A549 (cell line): ENCODE results near the gene TSPEAR. TPM values are rescaled to one million over a fixed set of nuclear protein-coding genes. Genes with fewer than 3 reads are reported as not detected.

Experiments used
- ATAC-seq, 2 experiments: fragments of 200-7000 bp in 1 of 2; fragments of >200 bp in 1 of 2; cut with Nextera tagmentation in 1 of 2; cut with Tn5 transposase in 1 of 2; 3 replicates each; pipeline versions ENCODE4 v1.8.0 to v1.9.1; 2018 to 2020; ENCODE audit warnings: mild to moderate bottlenecking in 1 of 2, moderate library complexity in 1 of 2
- CTCF ChIA-PET: fragments of 300-600 bp; sonication (Branson Sonifier 250); formaldehyde crosslinking; extraction: SDS; loops from one replicate; lab custom pipeline; 2021; ENCODE audit warnings: antibody characterized with exemption, inconsistent platforms; lab: Yijun Ruan, JAX
- POLR2A ChIA-PET: fragments of 350-600 bp; formaldehyde crosslinking; extraction: SDS; loops from one replicate; lab custom pipeline; 2021; ENCODE audit warnings: antibody characterized with exemption, inconsistent platforms; lab: Yijun Ruan, JAX
- DNase-seq, 2 experiments: peaks; one replicate each; pipeline versions ENCODE4 v3.0.0 to v3.0.0-alpha.2; 2011 to 2016; ENCODE audit warnings: low read depth in 1 of 2, low spot score in 1 of 2
- FAIRE-seq: peaks from 2 replicates; lab custom pipeline; 2011; peaks lifted over from hg19 to GRCh38; lab: Jason Lieb, UNC
- H3K27ac ChIP-seq, 2 experiments: fragments of >200 bp; sonication (Bioruptor Twin); formaldehyde crosslinking; 3 replicates each; pipeline ENCODE4 v1.5.1; 2016 to 2017
- H3K4me1 ChIP-seq: fragments of >200 bp; sonication (Bioruptor Twin); formaldehyde crosslinking; 3 replicates; pipeline ENCODE4 v1.6.1; 2016
- H3K4me2 ChIP-seq: fragments of >200 bp; sonication (Bioruptor Twin); formaldehyde crosslinking; 3 replicates; pipeline ENCODE4 v1.6.1; 2016
- H3K4me3 ChIP-seq: fragments of >200 bp; sonication (Bioruptor Twin); formaldehyde crosslinking; 3 replicates; pipeline ENCODE4 v1.5.1; 2016
- H3K9me3 ChIP-seq: fragments of >200 bp; sonication (Bioruptor Twin); formaldehyde crosslinking; 3 replicates; pipeline ENCODE4 v1.6.1; 2016
- CBX2 ChIP-seq: fragments of 200-600 bp; sonication (generic); IDR thresholded peaks from 2 replicates; pipeline ENCODE4 v1.6.1; 2016; ENCODE audit warnings: low read depth, mild to moderate bottlenecking, borderline replicate concordance
- ESRRA ChIP-seq: fragments of 150-350 bp; IDR thresholded peaks from 2 replicates; pipeline ENCODE4 v1.6.1; 2014; ENCODE audit warnings: mild to moderate bottlenecking, low read length, borderline replicate concordance
- HDAC2 ChIP-seq: fragments of 200-600 bp; sonication (generic); IDR thresholded peaks from 2 replicates; pipeline ENCODE4 v1.6.1; 2016
- HEYL ChIP-seq: fragments of 250-450 bp; sonication (Bioruptor Pico); IDR thresholded peaks from 2 replicates; pipeline ENCODE4 v1.8.0; 2021; ENCODE audit warnings: mild to moderate bottlenecking, moderate library complexity
- HOXB5 ChIP-seq: fragments of 250-450 bp; sonication (Bioruptor Pico); IDR thresholded peaks from 2 replicates; pipeline ENCODE4 v1.5.0; 2020; ENCODE audit warnings: mild to moderate bottlenecking, moderate library complexity
- JUN ChIP-seq, 2 experiments: fragments of >200 bp; sonication (Bioruptor Twin); formaldehyde crosslinking; IDR thresholded peaks; 2 replicates in 1 of 2; 3 replicates in 1 of 2; pipeline ENCODE4 v1.6.1; 2016 to 2017
- JUNB ChIP-seq: fragments of >200 bp; sonication (Bioruptor Twin); formaldehyde crosslinking; IDR thresholded peaks from 2 replicates; pipeline ENCODE4 v1.6.1; 2016
- KDM5A ChIP-seq: fragments of 200-600 bp; sonication (generic); IDR thresholded peaks from 2 replicates; pipeline ENCODE4 v1.6.1; 2016; ENCODE audit warnings: antibody characterized with exemption, mild to moderate bottlenecking
- MAFK ChIP-seq: fragments of 450-650 bp; IDR thresholded peaks from 2 replicates; pipeline ENCODE4 v1.6.1; 2014; ENCODE audit not compliant: partially characterized antibody
- MAZ ChIP-seq: fragments of 150-350 bp; IDR thresholded peaks from 2 replicates; pipeline ENCODE4 v1.6.1; 2014; ENCODE audit warnings: antibody characterized with exemption, low read depth, low read length, borderline replicate concordance
- NFE2L2 ChIP-seq: fragments of 150-350 bp; conservative IDR thresholded peaks from 2 replicates; pipeline ENCODE4 v1.6.1; 2014; ENCODE audit warnings: low read length
- NPAS2 ChIP-seq: fragments of 250-450 bp; sonication (Bioruptor Pico); IDR thresholded peaks from 2 replicates; pipeline ENCODE4 v1.8.0; 2022; ENCODE audit warnings: mild to moderate bottlenecking, moderate library complexity, borderline replicate concordance
- PHF8 ChIP-seq: fragments of 200-600 bp; sonication (generic); IDR thresholded peaks from 2 replicates; pipeline ENCODE4 v1.6.1; 2016; ENCODE audit warnings: low read depth, mild to moderate bottlenecking, antibody characterized with exemption, moderate library complexity, borderline replicate concordance
- POLR2AphosphoS2 ChIP-seq: conservative IDR thresholded peaks from 2 replicates; pipeline ENCODE4 v1.6.1; 2012; ENCODE audit warnings: low read length, improper control_type of control experiment, inconsistent platforms
- RAD21 ChIP-seq, 2 experiments: fragments of >200 bp in 1 of 2; sonication (Bioruptor Twin) in 1 of 2; formaldehyde crosslinking in 1 of 2; IDR thresholded peaks in 1 of 2; conservative IDR thresholded peaks in 1 of 2; 2 replicates in 1 of 2; 3 replicates in 1 of 2; pipeline ENCODE4 v1.6.1; 2012 to 2018; ENCODE audit warnings: inconsistent platforms in 1 of 2
- RFX5 ChIP-seq: fragments of 450-650 bp; IDR thresholded peaks from 2 replicates; pipeline ENCODE4 v1.7.1; 2014; ENCODE audit warnings: antibody characterized with exemption, mild to moderate bottlenecking, moderate library complexity
- SMC3 ChIP-seq: fragments of >200 bp; sonication (Bioruptor Twin); formaldehyde crosslinking; IDR thresholded peaks from 3 replicates; pipeline ENCODE4 v1.6.1; 2018; ENCODE audit warnings: inconsistent platforms
- TP53 ChIP-seq: fragments of 250-450 bp; sonication (Bioruptor Pico); IDR thresholded peaks from 2 replicates; pipeline ENCODE4 v1.5.0; 2021; ENCODE audit warnings: mild to moderate bottlenecking, moderate library complexity
- ZFP36 ChIP-seq: fragments of 450-650 bp; IDR thresholded peaks from 2 replicates; pipeline ENCODE4 v1.6.1; 2014; ENCODE audit warnings: borderline replicate concordance; ENCODE audit not compliant: partially characterized antibody
- ZNF302 ChIP-seq: fragments of 250-450 bp; sonication (Bioruptor Pico); IDR thresholded peaks from 2 replicates; pipeline ENCODE4 v1.9.0; 2021; ENCODE audit warnings: inconsistent platforms, mild to moderate bottlenecking, moderate library complexity
- WGBS: methylation state at CpG from one replicate; pipeline ENCODE4 v1.1.6; 2017; ENCODE audit errors: missing lambda C conversion rate; 5-methylcytosine and 5-hydroxymethylcytosine counted together
- polyA plus RNA-seq, 4 experiments: library from polyadenylated mRNA; depleted of rRNA in 3 of 4; stranded (reverse); fragments of >200 nt; fragmentation: RNase III in 1 of 4; extraction: RNeasy Plus Mini Kit Qiagen cat#74134 plus additional on column Dnase treatment in 1 of 4; gene quantifications; 2 replicates in 3 of 4; 3 replicates in 1 of 4; pipeline ENCODE4 v1.2.3, GENCODE V29; 2011 to 2017
- TF ChIP-seq, protein P1 (sequence below): fragments of >200 bp; sonication (Bioruptor Twin); formaldehyde crosslinking; IDR thresholded peaks from 3 replicates; pipeline ENCODE4 v1.5.1; 2016
- TF ChIP-seq, protein P2 (sequence below): fragments of 450-650 bp; IDR thresholded peaks from 2 replicates; pipeline ENCODE4 v1.6.1; 2014; ENCODE audit warnings: antibody characterized with exemption
- TF ChIP-seq, protein P3 (sequence below): fragments of 150-350 bp; IDR thresholded peaks from 2 replicates; pipeline ENCODE4 v1.6.1; 2014; ENCODE audit warnings: low read depth, mild to moderate bottlenecking, low read length
- TF ChIP-seq, protein P4 (sequence below): fragments of 250-450 bp; sonication (Bioruptor Pico); IDR thresholded peaks from 2 replicates; pipeline ENCODE4 v1.5.0; 2021; ENCODE audit warnings: mild to moderate bottlenecking, moderate library complexity, borderline replicate concordance

TSPEAR gene
- polyA plus RNA-seq, 2 of the 4 experiments (the other 2 are of a cell fraction), result not detected

DNA sequence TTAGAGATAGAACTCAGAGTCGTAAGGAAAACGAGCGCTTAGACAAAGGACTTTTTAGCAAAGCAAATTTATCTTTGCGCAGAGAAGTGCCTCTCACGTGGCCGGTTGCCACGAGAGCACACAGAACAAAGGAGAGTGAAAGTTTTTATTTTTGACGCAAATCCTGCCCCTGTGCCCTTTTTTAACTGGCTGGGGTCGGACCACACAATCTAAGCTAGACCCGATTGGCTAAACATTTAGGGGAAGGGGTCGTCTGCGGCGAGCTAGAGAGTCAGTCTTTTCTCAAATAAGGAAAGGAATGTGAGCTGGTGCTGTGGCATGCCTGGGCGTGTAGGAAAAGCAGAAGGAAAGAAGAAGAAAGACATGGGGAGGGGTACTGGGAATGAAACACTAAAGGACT, 162.4 kb downstream of the TSPEAR start:
- POLR2A ChIA-PET, result no interaction called here

DNA sequence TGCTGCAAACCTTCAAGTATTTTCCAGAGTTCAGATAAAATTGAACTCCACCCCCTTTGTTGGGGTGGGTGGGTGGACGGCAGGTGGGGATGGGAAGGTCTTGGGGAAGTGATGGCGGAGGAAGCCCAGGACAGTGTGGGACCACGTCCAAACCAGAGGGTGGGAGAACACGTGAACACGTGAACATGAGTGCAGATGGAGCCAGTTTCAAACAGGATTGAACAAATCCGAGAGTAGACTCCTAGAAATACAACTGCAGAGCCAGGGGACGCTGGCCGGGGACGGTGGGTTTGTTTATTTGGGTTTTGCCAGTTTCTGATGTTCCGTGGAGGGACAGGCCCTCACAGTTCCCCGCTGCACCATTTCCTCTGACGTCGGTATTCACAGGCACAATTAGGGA, 163.0 kb downstream of the TSPEAR start:
- H3K4me2 ChIP-seq, result no peak overlapping the region
- 52% methylated on average over 12 of the region's 13 CpGs for WGBS
- no peak overlapping the region for H3K4me3 ChIP-seq
- ATAC-seq, result no peak
- no peak for FAIRE-seq
- H3K4me1 ChIP-seq, result no peaks in the 10 kb centered on the region
- CTCF ChIA-PET, result no interaction called here
- POLR2A ChIA-PET, result no interaction called here
- TF ChIP-seq KDM5A, result no peak
- TF ChIP-seq TP53 (CRISPR knock-in tag), result no peak
- TF ChIP-seq PHF8, result no peak
- TF ChIP-seq, protein P1, sequence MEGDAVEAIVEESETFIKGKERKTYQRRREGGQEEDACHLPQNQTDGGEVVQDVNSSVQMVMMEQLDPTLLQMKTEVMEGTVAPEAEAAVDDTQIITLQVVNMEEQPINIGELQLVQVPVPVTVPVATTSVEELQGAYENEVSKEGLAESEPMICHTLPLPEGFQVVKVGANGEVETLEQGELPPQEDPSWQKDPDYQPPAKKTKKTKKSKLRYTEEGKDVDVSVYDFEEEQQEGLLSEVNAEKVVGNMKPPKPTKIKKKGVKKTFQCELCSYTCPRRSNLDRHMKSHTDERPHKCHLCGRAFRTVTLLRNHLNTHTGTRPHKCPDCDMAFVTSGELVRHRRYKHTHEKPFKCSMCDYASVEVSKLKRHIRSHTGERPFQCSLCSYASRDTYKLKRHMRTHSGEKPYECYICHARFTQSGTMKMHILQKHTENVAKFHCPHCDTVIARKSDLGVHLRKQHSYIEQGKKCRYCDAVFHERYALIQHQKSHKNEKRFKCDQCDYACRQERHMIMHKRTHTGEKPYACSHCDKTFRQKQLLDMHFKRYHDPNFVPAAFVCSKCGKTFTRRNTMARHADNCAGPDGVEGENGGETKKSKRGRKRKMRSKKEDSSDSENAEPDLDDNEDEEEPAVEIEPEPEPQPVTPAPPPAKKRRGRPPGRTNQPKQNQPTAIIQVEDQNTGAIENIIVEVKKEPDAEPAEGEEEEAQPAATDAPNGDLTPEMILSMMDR, result no peak
- TF ChIP-seq HDAC2, result no peak
- peaks cover 7% of the 10 kb centered on the region; the same call in 2 of the 3 replicates for H3K9me3 ChIP-seq
- DNase-seq, result no peak
- no peak overlapping the region for H3K27ac ChIP-seq

More for the DNA sequence above, 162.4 kb downstream of the TSPEAR start:
- Histone ChIP-seq H3K27ac (no peak overlapping the region), H3K4me1 (no peaks in the 10 kb centered on the region), H3K4me2 (no peak overlapping the region), H3K4me3 (no peak overlapping the region), H3K9me3 (peaks cover 7% of the 10 kb centered on the region; the same call in 2 of the 3 replicates)
- WGBS, result 60% methylated on average over 14 of the region's 14 CpGs
- TF ChIP-seq SMC3, result no peak
- TF ChIP-seq POLR2AphosphoS2, result no peak
- TF ChIP-seq ZNF302 (CRISPR knock-in tag), result no peak
- TF ChIP-seq MAZ, result no peak
- TF ChIP-seq, protein P2, sequence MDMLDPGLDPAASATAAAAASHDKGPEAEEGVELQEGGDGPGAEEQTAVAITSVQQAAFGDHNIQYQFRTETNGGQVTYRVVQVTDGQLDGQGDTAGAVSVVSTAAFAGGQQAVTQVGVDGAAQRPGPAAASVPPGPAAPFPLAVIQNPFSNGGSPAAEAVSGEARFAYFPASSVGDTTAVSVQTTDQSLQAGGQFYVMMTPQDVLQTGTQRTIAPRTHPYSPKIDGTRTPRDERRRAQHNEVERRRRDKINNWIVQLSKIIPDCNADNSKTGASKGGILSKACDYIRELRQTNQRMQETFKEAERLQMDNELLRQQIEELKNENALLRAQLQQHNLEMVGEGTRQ, result no peak
- no peak for ATAC-seq
- no peak for DNase-seq
- CTCF ChIA-PET, result no interaction called here
- no peak for FAIRE-seq

DNA sequence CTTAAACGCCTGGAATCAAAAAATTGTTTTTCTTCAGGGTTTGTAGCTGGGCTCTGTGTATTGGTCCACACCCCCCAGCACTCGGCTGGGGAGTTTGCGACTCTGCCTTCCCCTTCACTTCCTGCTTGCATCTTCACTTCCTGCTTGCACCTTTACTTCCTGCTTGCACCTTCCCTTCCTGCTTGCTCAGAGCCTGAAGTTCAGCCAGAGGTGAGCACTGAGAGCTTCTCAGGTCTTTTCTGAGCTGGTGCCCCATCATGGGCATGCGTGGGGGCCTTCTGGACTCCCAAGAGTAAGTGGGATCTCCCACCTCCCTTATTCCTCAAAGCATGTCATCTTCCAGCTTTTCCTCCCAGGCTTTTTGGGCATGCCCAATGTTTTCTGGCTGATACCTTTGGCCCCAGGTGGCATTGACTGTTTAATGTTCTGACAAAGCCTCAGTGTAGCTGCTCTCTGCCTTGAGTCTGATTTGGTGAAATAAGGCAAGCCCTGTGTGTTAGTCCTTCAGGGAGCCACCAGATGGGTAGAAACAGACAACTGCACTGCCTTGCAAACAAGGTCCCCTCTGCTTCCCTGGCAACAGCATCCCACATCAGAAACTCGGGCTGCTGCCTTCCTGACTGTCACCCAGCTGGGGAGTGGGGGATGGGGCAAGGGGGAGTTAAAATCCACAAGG, 163.6 kb downstream of the TSPEAR start:
- no peak overlapping the region for H3K4me2 ChIP-seq
- ATAC-seq (no peak), DNase-seq (no peak), FAIRE-seq (no peak)
- CTCF ChIA-PET, result interaction anchor here (0.7 to 0.9 kb wide), 2 partner anchors 204 to 246 kb away, joined by 3 read pairs; no protein-coding TSS in a partner anchor
- no peak for TF ChIP-seq CBX2
- TF ChIP-seq HEYL, result no peak
- TF ChIP-seq RAD21 (conservative IDR thresholded peaks at IDR 0.05 in 1 of 2, IDR thresholded peaks at IDR 0.05 in 1 of 2), result no peak
- no peak for TF ChIP-seq JUNB
- TF ChIP-seq, protein P3, sequence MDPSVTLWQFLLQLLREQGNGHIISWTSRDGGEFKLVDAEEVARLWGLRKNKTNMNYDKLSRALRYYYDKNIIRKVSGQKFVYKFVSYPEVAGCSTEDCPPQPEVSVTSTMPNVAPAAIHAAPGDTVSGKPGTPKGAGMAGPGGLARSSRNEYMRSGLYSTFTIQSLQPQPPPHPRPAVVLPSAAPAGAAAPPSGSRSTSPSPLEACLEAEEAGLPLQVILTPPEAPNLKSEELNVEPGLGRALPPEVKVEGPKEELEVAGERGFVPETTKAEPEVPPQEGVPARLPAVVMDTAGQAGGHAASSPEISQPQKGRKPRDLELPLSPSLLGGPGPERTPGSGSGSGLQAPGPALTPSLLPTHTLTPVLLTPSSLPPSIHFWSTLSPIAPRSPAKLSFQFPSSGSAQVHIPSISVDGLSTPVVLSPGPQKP, result no peak
- no peak for TF ChIP-seq RFX5
- no peak for TF ChIP-seq ESRRA
- TF ChIP-seq, protein P4, sequence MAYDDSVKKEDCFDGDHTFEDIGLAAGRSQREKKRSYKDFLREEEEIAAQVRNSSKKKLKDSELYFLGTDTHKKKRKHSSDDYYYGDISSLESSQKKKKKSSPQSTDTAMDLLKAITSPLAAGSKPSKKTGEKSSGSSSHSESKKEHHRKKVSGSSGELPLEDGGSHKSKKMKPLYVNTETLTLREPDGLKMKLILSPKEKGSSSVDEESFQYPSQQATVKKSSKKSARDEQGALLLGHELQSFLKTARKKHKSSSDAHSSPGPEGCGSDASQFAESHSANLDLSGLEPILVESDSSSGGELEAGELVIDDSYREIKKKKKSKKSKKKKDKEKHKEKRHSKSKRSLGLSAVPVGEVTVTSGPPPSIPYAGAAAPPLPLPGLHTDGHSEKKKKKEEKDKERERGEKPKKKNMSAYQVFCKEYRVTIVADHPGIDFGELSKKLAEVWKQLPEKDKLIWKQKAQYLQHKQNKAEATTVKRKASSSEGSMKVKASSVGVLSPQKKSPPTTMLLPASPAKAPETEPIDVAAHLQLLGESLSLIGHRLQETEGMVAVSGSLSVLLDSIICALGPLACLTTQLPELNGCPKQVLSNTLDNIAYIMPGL (CRISPR knock-in tag), result no peak
- TF ChIP-seq MAFK, result no peak
- no peak for TF ChIP-seq NPAS2
- no peak for TF ChIP-seq ZFP36
- TF ChIP-seq JUN (IDR thresholded peaks at IDR 0.05), result no peak
- TF ChIP-seq HDAC2, result no peak
- TF ChIP-seq MAZ, result no peak
- no peak for TF ChIP-seq NFE2L2
- no peak for TF ChIP-seq HOXB5 (CRISPR knock-in tag)
- TF ChIP-seq POLR2AphosphoS2, result no peak
- peaks cover 12% of the 10 kb centered on the region for H3K9me3 ChIP-seq
- no peak overlapping the region for H3K4me3 ChIP-seq
- POLR2A ChIA-PET, result no interaction called here
- H3K27ac ChIP-seq, result no peak overlapping the region
- no peaks in the 10 kb centered on the region for H3K4me1 ChIP-seq
- 17% methylated on average over 5 of the region's 5 CpGs for WGBS
